Fibroblast of skin of right quadriceps (primary cell): ENCODE measurements around the gene KPNB1.

ENCODE experiments used
- DNase-seq: peaks from one replicate; pipeline ENCODE4 v3.0.0-alpha.2; 2013

KPNB1 gene

GRCh38 chr17:47638903-47639302 lies 10.8 kb upstream of the KPNB1 start:
- no peak for DNase-seq

GRCh38 chr17:47640076-47640475 lies 9.6 kb upstream of the KPNB1 start:
- DNase-seq: no peak

- DNase-seq: no peak
These were observed 8.5 kb upstream of the KPNB1 start for GRCh38 chr17:47641202-47641601.

- DNase-seq: no peak
These were observed 6.6 kb upstream of the KPNB1 start for GRCh38 chr17:47643116-47643515.

GRCh38 chr17:47644324-47644723 lies 5.4 kb upstream of the KPNB1 start:
- DNase-seq: no peak

- DNase-seq: no peak
These were observed 329 bp downstream of the KPNB1 start for GRCh38 chr17:47649972-47650524.

- DNase-seq: peak; percentile 98
These were observed 1.1 kb downstream of the KPNB1 start for GRCh38 chr17:47650525-47651522.

- no peak for DNase-seq
These were observed 2.0 kb downstream of the KPNB1 start for GRCh38 chr17:47651704-47652103.

GRCh38 chr17:47652570-47652969 lies 2.9 kb downstream of the KPNB1 start:
- DNase-seq: peak; percentile 15

GRCh38 chr17:47653442-47653841 lies 3.7 kb downstream of the KPNB1 start:
- DNase-seq: no peak

- no peak for DNase-seq
These were observed 5.3 kb downstream of the KPNB1 start for GRCh38 chr17:47654991-47655390.

- no peak for DNase-seq
These were observed 10.4 kb downstream of the KPNB1 start for GRCh38 chr17:47660064-47660492.

GRCh38 chr17:47663912-47664623 lies 14.3 kb downstream of the KPNB1 start:
- DNase-seq: peak; percentile 53

GRCh38 chr17:47664624-47664941 lies 14.9 kb downstream of the KPNB1 start:
- no peak for DNase-seq

- DNase-seq: peak; percentile 42
These were observed 15.9 kb downstream of the KPNB1 start for GRCh38 chr17:47665655-47666054.

GRCh38 chr17:47669081-47669480 lies 19.4 kb downstream of the KPNB1 start:
- no peak for DNase-seq

GRCh38 chr17:47670064-47670463 lies 20.3 kb downstream of the KPNB1 start:
- no peak for DNase-seq

- DNase-seq: no peak
These were observed 24.8 kb downstream of the KPNB1 start for GRCh38 chr17:47674499-47674898.

GRCh38 chr17:47675380-47676198 lies 25.9 kb downstream of the KPNB1 start:
- DNase-seq: no peak

GRCh38 chr17:47676199-47676472 lies 26.4 kb downstream of the KPNB1 start:
- no peak for DNase-seq

GRCh38 chr17:47676510-47677165 lies 26.9 kb downstream of the KPNB1 start:
- DNase-seq: no peak

GRCh38 chr17:47678196-47678595 lies 28.5 kb downstream of the KPNB1 start:
- DNase-seq: no peak

- no peak for DNase-seq
These were observed 32.4 kb downstream of the KPNB1 start for GRCh38 chr17:47682138-47682537.
